K562 (cell line): ENCODE measurements around the gene SPATA25. TPM values are rescaled to one million over a fixed set of nuclear protein-coding genes. Genes with fewer than 3 reads are reported as not detected.

Experiments used
- BCLAF1 ChIP-seq, 2 experiments: fragments of 450-650 bp in 1 of 2; IDR thresholded peaks; 2 replicates each; pipeline ENCODE4 v1.6.1; 2011 to 2017; ENCODE audit warnings: low read depth in 2 of 2, antibody characterized with exemption in 1 of 2, borderline replicate concordance in 1 of 2, low read length in 1 of 2, mild to moderate bottlenecking in 1 of 2, mixed read lengths in 1 of 2; ENCODE audit not compliant: control insufficient read depth in 1 of 2
- HLTF ChIP-seq: fragments of 450-650 bp; IDR thresholded peaks from 2 replicates; pipeline ENCODE4 v1.6.1; 2016
- HMBOX1 ChIP-seq: sonication (generic); IDR thresholded peaks from 2 replicates; pipeline ENCODE4 v1.6.1; 2016
- IRF9 ChIP-seq: fragments of 450-650 bp; IDR thresholded peaks from 2 replicates; pipeline ENCODE4 v1.6.1; 2016; ENCODE audit warnings: missing biosample characterization, missing genetic modification characterization
- KDM5B ChIP-seq: fragments of 200-600 bp; sonication (generic); IDR thresholded peaks from 2 replicates; pipeline ENCODE4 v1.6.1; 2012; ENCODE audit warnings: low read depth, mild to moderate bottlenecking, moderate library complexity, low read length, control low read depth, inconsistent platforms; ENCODE audit not compliant: insufficient replicate concordance
- MTA3 ChIP-seq: fragments of 450-650 bp; formaldehyde crosslinking; IDR thresholded peaks from 2 replicates; pipeline ENCODE4 v1.6.1; 2017; ENCODE audit warnings: mild to moderate bottlenecking, borderline replicate concordance
- PRPF4 ChIP-seq: fragments of 200-400 bp; formaldehyde crosslinking; IDR thresholded peaks from one replicate; pipeline ENCODE4 v1.6.1; 2017; ENCODE audit warnings: low read length, low read depth, mild to moderate bottlenecking; ENCODE audit not compliant: insufficient read depth, poor library complexity, severe bottlenecking
- SIRT6 ChIP-seq: IDR thresholded peaks from one replicate; pipeline ENCODE4 v1.6.1; 2012; ENCODE audit warnings: low read depth, mild to moderate bottlenecking, control low read depth, inconsistent platforms, low read length, moderate library complexity
- ZBTB40 ChIP-seq, 2 experiments: fragments of 450-650 bp in 1 of 2; sonication (generic) in 1 of 2; formaldehyde crosslinking in 1 of 2; IDR thresholded peaks; 2 replicates each; pipeline versions ENCODE4 v1.7.1 to v1.9.0; 2016 to 2022; ENCODE audit warnings: inconsistent platforms in 1 of 2, mild to moderate bottlenecking in 1 of 2, missing genetic modification reagents in 1 of 2
- ZNF134 ChIP-seq: fragments of 250-450 bp; sonication (Bioruptor Pico); conservative IDR thresholded peaks from 2 replicates; pipeline ENCODE4 v1.4.0; 2020
- ZNF778 ChIP-seq: fragments of 450-650 bp; formaldehyde crosslinking; IDR thresholded peaks from 2 replicates; pipeline ENCODE4 v1.4.0; 2020; ENCODE audit warnings: mild to moderate bottlenecking, moderate library complexity
- polyA plus RNA-seq, 8 experiments: library from polyadenylated mRNA; depleted of rRNA in 4 of 8; stranded (reverse) in 5 of 8; unstranded in 3 of 8; fragments of >200 nt; fragmentation: Nextera tagmentation in 2 of 8; fragmentation: Illumina TruSeq in 1 of 8; extraction: Ambion mirVana in 2 of 8; extraction: Trizol in 1 of 8; gene quantifications; 2 replicates each; pipeline versions ENCODE4 v1.2.1 to v1.2.3, GENCODE V29; 2011 to 2014; ENCODE audit warnings: inconsistent platforms in 1 of 8, missing spikeins in 1 of 8
- total RNA-seq, 7 experiments: library from RNA; depleted of rRNA in 6 of 7; stranded (reverse); fragments of >200 nt in 6 of 7; fragmentation: Illumina TruSeq in 2 of 7; extraction: Trizol in 2 of 7; gene quantifications; 2 replicates each; pipeline versions ENCODE4 v1.2.1 to v1.2.3, GENCODE V29; 2011 to 2021; ENCODE audit warnings: low replicate concordance in 1 of 7

SPATA25 gene
- total and polyA plus RNA-seq, 9 of the 15 experiments (the other 6 are each of a cell fraction or from before 2014, with no cell fraction given): 0.21 to 0.95 (median 0.53) TPM; not detected in 3

- TF ChIP-seq ZBTB40 (IDR thresholded peaks at IDR 0.05): no peak
- no peak for TF ChIP-seq ZBTB40 (CRISPR knock-in tag; IDR thresholded peaks at IDR 0.05)
- peak; percentile 93; the same call in 1 of the 2 replicates for TF ChIP-seq MTA3
- no peak for TF ChIP-seq BCLAF1 (IDR thresholded peaks at IDR 0.05; ENCODE audit: borderline replicate concordance in 1 of 2, control insufficient read depth in 1 of 2, low read depth in 2 of 2, low read length in 1 of 2)
- peak; percentile 50 for TF ChIP-seq KDM5B
- no peak for TF ChIP-seq IRF9 (tag)
- TF ChIP-seq ZNF134 (CRISPR knock-in tag): no peak
- TF ChIP-seq PRPF4: peak; percentile 73
- TF ChIP-seq ZNF778 (CRISPR knock-in tag): no peak
- no peak for TF ChIP-seq SIRT6
- TF ChIP-seq HLTF: 0 out of 2 replicates have a peak, but pooled peaks have one; percentile 52
- TF ChIP-seq HMBOX1: no peak
These were observed 47.4 kb upstream of the SPATA25 start, which contains the start of gene PCIF1 (continued) for GRCh38 chr20:45934586-45935415.
